Activated naive CD8-positive, alpha-beta T cell treated with anti-CD3 and anti-CD28 coated beads, Interleukin-2, amount 50 U/mL, for 24 hours (primary cell): Measurements from ENCODE around the gene CFAP91.

Source experiments
- ATAC-seq: fragments of 150-1000 bp; cut with Tn5 transposase; one replicate; pipeline ENCODE4 v1.10.0; 2021
- DNase-seq: peaks from one replicate; pipeline ENCODE4 v3.0.0; 2021
- H3K27ac Mint-ChIP-seq: one replicate; pipeline ENCODE4 v1.8.0; 2021; ENCODE audit warnings: mild to moderate bottlenecking, mixed read lengths
- H3K27me3 Mint-ChIP-seq: one replicate; pipeline ENCODE4 v1.8.0; 2021; ENCODE audit warnings: mixed read lengths
- H3K36me3 Mint-ChIP-seq: one replicate; pipeline ENCODE4 v1.8.0; 2021; ENCODE audit warnings: low read depth, mixed read lengths
- H3K4me1 Mint-ChIP-seq: one replicate; pipeline ENCODE4 v1.8.0; 2021; ENCODE audit warnings: mixed read lengths
- H3K4me3 Mint-ChIP-seq: one replicate; pipeline ENCODE4 v1.8.0; 2021; ENCODE audit warnings: mild to moderate bottlenecking, moderate library complexity, mixed read lengths
- H3K9me3 Mint-ChIP-seq: one replicate; pipeline ENCODE4 v1.8.0; 2021; ENCODE audit warnings: mixed read lengths

Gene CFAP91

DNA sequence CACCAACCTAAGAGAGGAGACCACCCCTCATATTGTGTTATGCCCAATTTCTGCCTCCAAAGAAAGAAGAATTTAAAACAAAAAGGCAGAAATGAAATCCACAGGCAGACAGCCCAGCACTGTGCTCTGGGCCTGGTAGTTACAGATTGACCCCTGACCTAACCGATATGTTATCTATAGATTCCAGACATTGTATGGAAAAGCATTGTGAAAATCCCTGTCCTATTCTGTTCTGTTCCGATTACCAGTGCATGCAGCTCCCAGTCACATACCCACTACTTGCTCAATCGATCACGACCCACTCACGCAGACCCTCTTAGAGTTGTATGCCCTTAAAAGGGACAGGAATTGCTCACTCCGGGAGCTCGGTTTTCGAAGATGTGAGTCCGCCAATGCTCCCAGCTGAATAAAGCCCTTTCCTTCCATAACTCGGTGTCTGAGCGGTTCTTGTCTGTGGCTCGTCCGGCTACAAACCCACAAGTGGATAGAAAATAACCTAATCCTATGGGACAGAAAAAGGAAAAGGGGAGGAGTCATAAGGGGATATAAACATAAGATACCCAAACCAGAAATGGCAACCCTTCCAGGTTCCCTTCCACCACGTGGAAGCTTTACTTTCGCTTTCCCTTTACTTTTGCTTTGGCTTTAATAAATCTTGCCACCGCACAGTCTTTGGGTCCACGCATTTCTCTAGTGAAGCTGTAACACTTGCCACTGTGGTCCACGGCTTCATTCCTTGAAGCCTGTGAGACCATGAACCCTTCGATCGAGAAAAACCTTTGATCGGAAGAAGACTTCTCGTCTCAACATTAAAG is 1.7 kb upstream of the CFAP91 start:
- DNase-seq (no peak), ATAC-seq (peak; percentile 17)
- Mint-ChIP-seq H3K9me3 (peaks cover 11% of the 10 kb centered on the region), H3K4me1 (peaks cover 38% of the 10 kb centered on the region), H3K36me3 (peaks cover 4% of the 10 kb centered on the region), H3K4me3 (no peak overlapping the region), H3K27me3 (peaks cover 13% of the 10 kb centered on the region), H3K27ac (peak overlapping the region; percentile 93)

DNA sequence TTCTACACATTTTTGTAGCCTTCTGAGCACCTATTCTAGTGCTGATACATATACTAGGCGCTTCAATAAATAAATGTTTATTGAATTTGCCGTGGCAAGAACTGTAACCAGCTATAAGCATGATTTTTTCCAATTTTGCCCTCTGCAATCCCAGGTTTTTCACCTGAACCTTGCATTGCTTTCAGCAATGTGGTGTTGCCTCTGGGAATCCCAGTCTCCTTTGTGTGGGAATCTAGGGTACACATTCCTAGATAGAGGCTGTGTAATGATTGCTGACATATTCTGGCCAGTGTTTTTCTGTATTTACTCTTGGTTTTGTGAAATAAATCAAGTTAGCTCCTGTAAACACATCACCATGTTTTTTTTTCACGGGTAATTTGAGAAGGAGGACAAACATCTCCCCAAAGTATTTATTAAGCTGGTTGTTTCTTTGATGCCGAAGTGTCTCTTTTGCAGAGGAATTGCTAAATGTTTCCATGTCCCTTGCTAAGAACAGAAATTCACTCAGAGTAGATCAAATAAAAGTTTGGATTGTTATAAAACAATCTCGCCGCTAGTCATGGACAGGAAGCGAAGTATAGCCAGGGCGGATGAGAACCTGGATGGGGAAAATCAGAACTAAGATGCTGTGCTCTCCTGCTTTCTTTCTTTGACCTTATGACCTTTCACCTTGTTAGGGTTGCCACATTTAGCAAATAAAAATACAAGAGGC is 1.2 kb downstream of the CFAP91 start:
- DNase-seq (no peak), ATAC-seq (no peak)
- H3K27ac Mint-ChIP-seq = no peak overlapping the region
- H3K4me3 Mint-ChIP-seq = peak overlapping the region; percentile 67
- peaks cover 38% of the 10 kb centered on the region for H3K4me1 Mint-ChIP-seq
- peaks cover 13% of the 10 kb centered on the region for H3K27me3 Mint-ChIP-seq
- H3K9me3 Mint-ChIP-seq = peaks cover 11% of the 10 kb centered on the region
- peaks cover 4% of the 10 kb centered on the region for H3K36me3 Mint-ChIP-seq

DNA sequence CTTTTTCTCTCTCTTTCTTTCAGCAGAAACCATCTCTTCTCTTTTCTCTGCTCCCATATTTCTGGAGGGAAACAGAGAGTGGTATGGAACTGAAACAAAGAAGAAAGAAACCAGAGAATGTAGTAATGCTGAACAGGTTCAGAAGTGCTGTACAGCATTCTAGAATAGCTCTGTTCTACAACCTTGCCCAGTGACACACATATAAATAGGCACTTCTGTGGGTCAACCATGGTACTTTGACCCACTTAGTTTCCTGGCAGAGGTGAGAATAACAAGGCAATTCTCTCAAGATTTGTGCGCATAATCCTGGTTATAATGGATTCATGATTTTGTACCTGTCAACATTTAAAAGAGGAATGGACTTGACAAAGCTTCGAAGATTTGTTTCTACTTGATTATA is 12.3 kb downstream of the CFAP91 start:
- Mint-ChIP-seq H3K9me3 (no peaks in the 10 kb centered on the region), H3K4me1 (no peaks in the 10 kb centered on the region), H3K27me3 (peaks cover 2% of the 10 kb centered on the region), H3K4me3 (no peak overlapping the region), H3K36me3 (no peaks in the 10 kb centered on the region), H3K27ac (no peak overlapping the region)
- no peak for ATAC-seq
- no peak for DNase-seq

DNA sequence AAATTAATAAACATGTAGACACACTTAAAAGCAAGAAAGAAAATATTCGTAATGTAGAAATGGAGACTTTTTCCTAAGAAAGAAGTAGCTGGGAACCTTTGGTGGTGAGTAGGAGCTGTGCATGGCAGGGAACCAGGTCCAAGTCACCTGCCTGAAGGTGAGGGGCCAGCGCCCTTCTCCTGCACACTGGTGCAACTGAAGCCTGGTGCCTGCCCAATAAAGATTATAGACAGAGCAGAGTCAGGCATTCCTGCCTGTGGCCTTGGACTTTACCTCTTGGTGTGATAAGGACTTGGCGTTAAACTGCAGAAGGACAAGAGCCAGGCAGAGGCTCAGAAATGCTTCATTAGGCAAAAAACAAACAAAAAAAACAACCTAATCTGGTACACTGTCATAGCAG is 14.2 kb downstream of the CFAP91 start:
- H3K36me3 Mint-ChIP-seq = no peaks in the 10 kb centered on the region
- no peak for DNase-seq
- H3K27ac Mint-ChIP-seq = no peak overlapping the region
- ATAC-seq = no peak
- no peaks in the 10 kb centered on the region for H3K9me3 Mint-ChIP-seq
- H3K4me1 Mint-ChIP-seq = no peaks in the 10 kb centered on the region
- H3K27me3 Mint-ChIP-seq = no peaks in the 10 kb centered on the region
- H3K4me3 Mint-ChIP-seq = no peak overlapping the region

GRCh38 chr3:119717520-119717919 is 14.7 kb downstream of the CFAP91 start:
- Mint-ChIP-seq H3K4me1 (no peaks in the 10 kb centered on the region), H3K4me3 (no peak overlapping the region)

GRCh38 chr3:119723022-119723421 is 20.2 kb downstream of the CFAP91 start:
- DNase-seq (no peak), ATAC-seq (no peak)
- Mint-ChIP-seq H3K27me3 (no peaks in the 10 kb centered on the region), H3K4me3 (no peak overlapping the region), H3K9me3 (no peaks in the 10 kb centered on the region), H3K36me3 (no peaks in the 10 kb centered on the region), H3K4me1 (no peaks in the 10 kb centered on the region), H3K27ac (no peak overlapping the region)

More at GRCh38 chr3:119717520-119717919, 14.7 kb downstream of the CFAP91 start:
- ATAC-seq (no peak), DNase-seq (no peak)
- H3K9me3 Mint-ChIP-seq = no peaks in the 10 kb centered on the region
- no peaks in the 10 kb centered on the region for H3K27me3 Mint-ChIP-seq
- H3K36me3 Mint-ChIP-seq = no peaks in the 10 kb centered on the region
- no peak overlapping the region for H3K27ac Mint-ChIP-seq

- H3K27ac Mint-ChIP-seq = no peak overlapping the region
- H3K4me3 Mint-ChIP-seq = no peak overlapping the region
- H3K27me3 Mint-ChIP-seq = no peaks in the 10 kb centered on the region
- no peaks in the 10 kb centered on the region for H3K4me1 Mint-ChIP-seq
- DNase-seq (no peak), ATAC-seq (no peak)
- H3K9me3 Mint-ChIP-seq = no peaks in the 10 kb centered on the region
- no peaks in the 10 kb centered on the region for H3K36me3 Mint-ChIP-seq
These were observed 24.1 kb downstream of the CFAP91 start for GRCh38 chr3:119726909-119727308.

DNA sequence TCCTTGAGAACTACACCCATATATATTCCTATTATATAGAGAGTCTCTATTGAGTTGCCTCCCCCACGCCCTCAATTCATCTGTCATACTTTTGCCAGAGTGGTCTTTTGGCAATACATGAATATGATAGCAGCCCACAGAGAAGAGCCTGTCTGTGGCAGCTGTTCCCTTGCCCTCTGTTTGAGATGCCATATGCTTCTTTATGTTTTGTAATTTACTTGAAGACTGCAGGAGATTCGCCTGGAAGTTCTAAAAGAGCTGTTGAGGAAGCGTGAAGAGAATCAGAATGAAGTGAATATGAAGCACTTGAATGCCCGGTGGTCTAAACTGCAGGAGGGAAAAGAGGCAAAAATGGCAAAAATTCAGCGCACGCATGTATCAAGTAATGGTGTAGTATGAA is 27.2 kb downstream of the CFAP91 start:
- H3K36me3 Mint-ChIP-seq = no peaks in the 10 kb centered on the region
- DNase-seq (no peak), ATAC-seq (no peak)
- no peak overlapping the region for H3K27ac Mint-ChIP-seq
- H3K9me3 Mint-ChIP-seq = no peaks in the 10 kb centered on the region
- H3K4me3 Mint-ChIP-seq = no peak overlapping the region
- no peaks in the 10 kb centered on the region for H3K27me3 Mint-ChIP-seq
- H3K4me1 Mint-ChIP-seq = no peaks in the 10 kb centered on the region

GRCh38 chr3:119731560-119732343 is 28.9 kb downstream of the CFAP91 start:
- Mint-ChIP-seq H3K4me3 (no peak overlapping the region), H3K27ac (no peak overlapping the region), H3K27me3 (no peaks in the 10 kb centered on the region), H3K4me1 (no peaks in the 10 kb centered on the region), H3K9me3 (no peaks in the 10 kb centered on the region), H3K36me3 (no peaks in the 10 kb centered on the region)
- DNase-seq (no peak), ATAC-seq (no peak)

GRCh38 chr3:119733812-119734211 is 31.0 kb downstream of the CFAP91 start:
- no peaks in the 10 kb centered on the region for H3K9me3 Mint-ChIP-seq
- H3K4me3 Mint-ChIP-seq = no peak overlapping the region
- no peaks in the 10 kb centered on the region for H3K4me1 Mint-ChIP-seq
- peak; percentile 43 for ATAC-seq
- no peaks in the 10 kb centered on the region for H3K36me3 Mint-ChIP-seq
- H3K27ac Mint-ChIP-seq = no peak overlapping the region
- DNase-seq = no peak
- H3K27me3 Mint-ChIP-seq = peaks cover 6% of the 10 kb centered on the region

GRCh38 chr3:119738741-119739140 is 35.9 kb downstream of the CFAP91 start:
- peaks cover 18% of the 10 kb centered on the region for H3K27me3 Mint-ChIP-seq
- H3K4me1 Mint-ChIP-seq = no peaks in the 10 kb centered on the region
- no peaks in the 10 kb centered on the region for H3K9me3 Mint-ChIP-seq
- no peaks in the 10 kb centered on the region for H3K36me3 Mint-ChIP-seq
- no peak overlapping the region for H3K4me3 Mint-ChIP-seq
- ATAC-seq = no peak
- no peak overlapping the region for H3K27ac Mint-ChIP-seq
- no peak for DNase-seq

GRCh38 chr3:119741657-119742590 is 39.1 kb downstream of the CFAP91 start:
- Mint-ChIP-seq H3K4me1 (no peaks in the 10 kb centered on the region), H3K27ac (no peak overlapping the region), H3K36me3 (no peaks in the 10 kb centered on the region), H3K9me3 (no peaks in the 10 kb centered on the region), H3K27me3 (peaks cover 24% of the 10 kb centered on the region), H3K4me3 (no peak overlapping the region)
- DNase-seq (no peak), ATAC-seq (no peak)

DNA sequence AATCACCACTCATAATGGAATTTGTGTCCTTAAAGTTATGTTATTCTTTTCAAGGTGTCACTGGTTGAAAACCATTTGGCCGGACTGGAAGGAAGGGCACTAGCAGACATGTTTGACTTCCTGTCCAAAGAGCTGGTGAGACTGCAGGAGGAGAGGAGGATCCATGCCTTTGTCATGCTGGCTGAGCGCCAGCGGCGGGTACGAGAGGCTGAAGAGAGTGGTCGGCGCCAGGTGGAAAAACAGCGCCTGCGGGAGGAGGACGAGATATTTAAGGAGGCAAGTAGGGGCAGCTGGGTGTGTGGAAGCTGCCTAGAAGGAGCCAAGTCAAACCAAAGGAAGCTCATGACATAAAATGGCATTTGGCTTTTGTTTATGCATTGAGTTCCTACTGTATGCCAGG is 41.1 kb downstream of the CFAP91 start:
- no peak for DNase-seq
- H3K27me3 Mint-ChIP-seq = peaks cover 25% of the 10 kb centered on the region
- ATAC-seq = no peak
- no peak overlapping the region for H3K4me3 Mint-ChIP-seq
- H3K36me3 Mint-ChIP-seq = no peaks in the 10 kb centered on the region
- no peak overlapping the region for H3K27ac Mint-ChIP-seq
- no peaks in the 10 kb centered on the region for H3K4me1 Mint-ChIP-seq
- no peaks in the 10 kb centered on the region for H3K9me3 Mint-ChIP-seq

- no peaks in the 10 kb centered on the region for H3K4me1 Mint-ChIP-seq
- H3K9me3 Mint-ChIP-seq = no peaks in the 10 kb centered on the region
- no peaks in the 10 kb centered on the region for H3K36me3 Mint-ChIP-seq
- H3K27ac Mint-ChIP-seq = no peak overlapping the region
- no peak for ATAC-seq
- no peak overlapping the region for H3K4me3 Mint-ChIP-seq
- H3K27me3 Mint-ChIP-seq = peaks cover 24% of the 10 kb centered on the region
- DNase-seq = no peak
These were observed 43.1 kb downstream of the CFAP91 start for GRCh38 chr3:119745942-119746341.
